ENCODE results near the gene GORASP1. TPM values are rescaled to one million over a fixed set of nuclear protein-coding genes. Genes with fewer than 3 reads are reported as not detected.

The GORASP1 gene
- 19.6 and 19.9 TPM in 2 replicates for polyA plus RNA-seq (2013)

DNA sequence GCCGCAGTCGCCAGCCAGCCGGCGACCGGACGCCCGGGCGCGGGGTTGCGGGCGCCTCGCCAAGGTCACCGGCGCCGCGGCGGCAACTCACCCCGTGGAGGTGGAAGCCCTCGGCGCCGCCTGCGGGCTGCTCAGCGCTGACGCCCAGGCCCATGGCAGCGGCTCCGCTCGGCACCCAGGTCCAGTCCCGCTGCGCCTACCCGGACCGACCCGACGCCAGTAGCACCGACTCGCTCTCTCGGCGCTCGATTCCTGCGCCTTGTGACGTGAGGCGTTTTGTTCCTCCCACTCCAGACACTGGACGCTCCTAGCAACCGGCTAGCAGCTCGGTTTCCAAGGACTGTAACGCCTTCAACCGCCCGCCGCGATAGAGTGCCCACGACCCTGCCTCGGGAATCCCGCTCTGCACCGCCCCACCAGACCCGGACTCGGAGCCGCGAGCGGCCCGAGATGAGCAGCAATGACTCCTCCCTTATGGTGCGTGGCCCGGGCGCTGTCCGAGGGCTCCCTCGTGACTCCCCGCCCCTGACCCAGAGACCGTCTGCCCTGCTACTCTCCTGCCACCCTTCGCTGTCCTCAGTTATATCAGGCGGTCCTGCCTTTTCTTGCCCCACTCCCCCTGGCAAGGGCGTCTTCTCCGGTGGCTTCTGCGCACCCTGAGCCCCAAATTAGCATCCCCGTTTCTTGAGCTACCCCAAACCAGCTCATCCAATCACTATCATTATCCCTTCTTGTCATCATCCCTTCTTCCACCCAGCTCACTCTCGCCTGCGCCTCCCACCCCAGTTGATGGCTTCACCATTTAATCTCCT, at the start of gene GORASP1, which contains the start of gene TTC21A:
Gene GORASP1, minus strand, starts transcription at position 240 of the 812 bp plus-strand sequence. Its CDS starts 86 bp downstream, at position 154.
Gene TTC21A, plus strand, starts transcription at position 293 of the 812 bp plus-strand sequence. Its CDS starts 158 bp downstream, at position 451.
- Histone ChIP-seq H3K27ac (ENCODE audit: low read depth, low read length) (peak within 1 kb of the TSS; percentile 35), H2BK120ac (ENCODE audit: insufficient read depth, low read length, poor library complexity) (peak within 1 kb of the TSS; percentile 74), H3K79me2 (ENCODE audit: control insufficient read depth, insufficient read depth, low read length, poor library complexity) (peaks cover 8% of the 10 kb centered on the region), H3K4me3 (ENCODE audit: low read depth, low read length) (peak within 1 kb of the TSS; percentile 94), H2AK5ac (ENCODE audit: low read length) (peak within 1 kb of the TSS; percentile 52), H3K4me2 (ENCODE audit: low read length) (peak within 1 kb of the TSS; percentile 71), H3K14ac (ENCODE audit: low read length) (peak within 1 kb of the TSS; percentile 89), H3K79me1 (ENCODE audit: low read length) (peaks cover 10% of the 10 kb centered on the region), H3K27me3 (ENCODE audit: insufficient read depth, low read length) (no peaks in the 10 kb centered on the region), H3K4ac (ENCODE audit: low read depth, low read length) (peak within 1 kb of the TSS; percentile 74), H3K4me1 (ENCODE audit: control insufficient read depth in 1 of 2, insufficient read depth in 2 of 2, low read length in 2 of 2) (peaks cover 0 to 11% of the 10 kb centered on the region in 2 experiments), H3K36me3 (ENCODE audit: control insufficient read depth in 1 of 2, insufficient read depth in 2 of 2, low read length in 2 of 2) (peaks cover 2% of the 10 kb centered on the region in 2 experiments), H2BK5ac (ENCODE audit: low read depth, low read length, poor library complexity) (peak within 1 kb of the TSS; percentile 62), H4K8ac (ENCODE audit: low read depth, low read length) (peak within 1 kb of the TSS; percentile 20), H3K23ac (ENCODE audit: low read length) (no peak within 1 kb of the TSS), H2AFZ (ENCODE audit: insufficient read depth, low read length, poor library complexity) (peak within 1 kb of the TSS; percentile 92), H3K18ac (ENCODE audit: low read length) (peak within 1 kb of the TSS; percentile 90), H3K9me3 (ENCODE audit: insufficient read depth, low read depth, low read length) (no peaks in the 10 kb centered on the region), H3K9ac (ENCODE audit: low read length) (peak within 1 kb of the TSS; percentile 90), H2BK12ac (ENCODE audit: low read length) (no peak within 1 kb of the TSS), H4K12ac (ENCODE audit: low read depth, low read length) (peak within 1 kb of the TSS; percentile 81), H4K91ac (ENCODE audit: low read depth, low read length) (peak within 1 kb of the TSS; percentile 64)
- WGBS (ENCODE audit: extremely low coverage, insufficient coverage, insufficient read length), result no CpG with 5 or more reads among the region's 74 CpGs
- peak; percentile 91 to 96 for DNase-seq

- H3K79me2 ChIP-seq (ENCODE audit: control insufficient read depth, insufficient read depth, low read length, poor library complexity), result peaks cover 22% of the 10 kb centered on the region
- no peaks in the 10 kb centered on the region for H3K27me3 ChIP-seq (ENCODE audit: insufficient read depth, low read length)
- no peak overlapping the region for H3K14ac ChIP-seq (ENCODE audit: low read length)
- H3K18ac ChIP-seq (ENCODE audit: low read length), result no peak overlapping the region
- no peak overlapping the region for H4K12ac ChIP-seq (ENCODE audit: low read depth, low read length)
- no peak overlapping the region for H2BK5ac ChIP-seq (ENCODE audit: low read depth, low read length, poor library complexity)
- DNase-seq, result no peak
- no peak overlapping the region for H2BK120ac ChIP-seq (ENCODE audit: insufficient read depth, low read length, poor library complexity)
- no peaks in the 10 kb centered on the region for H3K9me3 ChIP-seq (ENCODE audit: insufficient read depth, low read depth, low read length)
- H3K79me1 ChIP-seq (ENCODE audit: low read length), result peaks cover 33% of the 10 kb centered on the region
- H4K8ac ChIP-seq (ENCODE audit: low read depth, low read length), result no peak overlapping the region
- no peak overlapping the region for H2AFZ ChIP-seq (ENCODE audit: insufficient read depth, low read length, poor library complexity)
- no peak overlapping the region for H3K4me2 ChIP-seq (ENCODE audit: low read length)
- H3K36me3 ChIP-seq (ENCODE audit: control insufficient read depth in 1 of 2, insufficient read depth in 2 of 2, low read length in 2 of 2), result no peaks in the 10 kb centered on the region
- no peak overlapping the region for H4K91ac ChIP-seq (ENCODE audit: low read depth, low read length)
- H2BK12ac ChIP-seq (ENCODE audit: low read length), result no peak overlapping the region
- H3K9ac ChIP-seq (ENCODE audit: low read length), result no peak overlapping the region
- H3K27ac ChIP-seq (ENCODE audit: low read depth, low read length), result no peak overlapping the region
- H3K23ac ChIP-seq (ENCODE audit: low read length), result no peak overlapping the region
- no peak overlapping the region for H2AK5ac ChIP-seq (ENCODE audit: low read length)
- H3K4ac ChIP-seq (ENCODE audit: low read depth, low read length), result no peak overlapping the region
- peaks cover 10 to 11% of the 10 kb centered on the region in 2 experiments for H3K4me1 ChIP-seq (ENCODE audit: control insufficient read depth in 1 of 2, insufficient read depth in 2 of 2, low read length in 2 of 2)
- no peak overlapping the region for H3K4me3 ChIP-seq (ENCODE audit: low read depth, low read length)
- no CpG with 5 or more reads among the region's 4 CpGs for WGBS (ENCODE audit: extremely low coverage, insufficient coverage, insufficient read length)
Observed at GRCh38 chr3:39156421-39156820, 49.0 kb upstream of the GORASP1 start.

GRCh38 chr3:39154280-39155021, 47.0 kb upstream of the GORASP1 start:
- Histone ChIP-seq H3K4me1 (ENCODE audit: control insufficient read depth in 1 of 2, insufficient read depth in 2 of 2, low read length in 2 of 2) (peaks cover 22 to 24% of the 10 kb centered on the region in 2 experiments), H3K79me2 (ENCODE audit: control insufficient read depth, insufficient read depth, low read length, poor library complexity) (peaks cover 36% of the 10 kb centered on the region), H4K12ac (ENCODE audit: low read depth, low read length) (peak overlapping the region; percentile 79), H4K91ac (ENCODE audit: low read depth, low read length) (peak overlapping the region; percentile 93), H2BK12ac (ENCODE audit: low read length) (peak overlapping the region; percentile 34), H3K4ac (ENCODE audit: low read depth, low read length) (peak overlapping the region; percentile 80), H3K27ac (ENCODE audit: low read depth, low read length) (peak overlapping the region; percentile 97), H4K8ac (ENCODE audit: low read depth, low read length) (peak overlapping the region; percentile 72), H3K27me3 (ENCODE audit: insufficient read depth, low read length) (no peaks in the 10 kb centered on the region), H3K36me3 (ENCODE audit: control insufficient read depth in 1 of 2, insufficient read depth in 2 of 2, low read length in 2 of 2) (no peaks in the 10 kb centered on the region), H3K14ac (ENCODE audit: low read length) (peak overlapping the region; percentile 85), H3K4me3 (ENCODE audit: low read depth, low read length) (peak overlapping the region; percentile 80), H2BK120ac (ENCODE audit: insufficient read depth, low read length, poor library complexity) (peak overlapping the region; percentile 94), H3K4me2 (ENCODE audit: low read length) (peak overlapping the region; percentile 58), H3K79me1 (ENCODE audit: low read length) (peaks cover 52% of the 10 kb centered on the region), H2AK5ac (ENCODE audit: low read length) (peak overlapping the region; percentile 74), H3K18ac (ENCODE audit: low read length) (peak overlapping the region; percentile 86), H3K9ac (ENCODE audit: low read length) (peak overlapping the region; percentile 78), H2AFZ (ENCODE audit: insufficient read depth, low read length, poor library complexity) (peak overlapping the region; percentile 32), H3K23ac (ENCODE audit: low read length) (no peak overlapping the region), H2BK5ac (ENCODE audit: low read depth, low read length, poor library complexity) (peak overlapping the region; percentile 91), H3K9me3 (ENCODE audit: insufficient read depth, low read depth, low read length) (no peaks in the 10 kb centered on the region)
- WGBS (ENCODE audit: extremely low coverage, insufficient coverage, insufficient read length), result no CpG with 5 or more reads among the region's 18 CpGs
- DNase-seq, result peak; percentile 90 to 91

- peak overlapping the region; percentile 91 for H2BK5ac ChIP-seq (ENCODE audit: low read depth, low read length, poor library complexity)
- peak overlapping the region; percentile 86 for H3K18ac ChIP-seq (ENCODE audit: low read length)
- H4K8ac ChIP-seq (ENCODE audit: low read depth, low read length), result peak overlapping the region; percentile 72
- H3K4me2 ChIP-seq (ENCODE audit: low read length), result peak overlapping the region; percentile 58
- peak overlapping the region; percentile 76 for H2AK5ac ChIP-seq (ENCODE audit: low read length)
- H3K36me3 ChIP-seq (ENCODE audit: control insufficient read depth in 1 of 2, insufficient read depth in 2 of 2, low read length in 2 of 2), result no peaks in the 10 kb centered on the region
- H4K12ac ChIP-seq (ENCODE audit: low read depth, low read length), result peak overlapping the region; percentile 73
- no CpG with 5 or more reads among the region's 9 CpGs for WGBS (ENCODE audit: extremely low coverage, insufficient coverage, insufficient read length)
- peak overlapping the region; percentile 94 for H2BK120ac ChIP-seq (ENCODE audit: insufficient read depth, low read length, poor library complexity)
- H3K14ac ChIP-seq (ENCODE audit: low read length), result peak overlapping the region; percentile 88
- no peaks in the 10 kb centered on the region for H3K27me3 ChIP-seq (ENCODE audit: insufficient read depth, low read length)
- peaks cover 54% of the 10 kb centered on the region for H3K79me1 ChIP-seq (ENCODE audit: low read length)
- H3K79me2 ChIP-seq (ENCODE audit: control insufficient read depth, insufficient read depth, low read length, poor library complexity), result peaks cover 38% of the 10 kb centered on the region
- peak overlapping the region; percentile 80 for H3K4me3 ChIP-seq (ENCODE audit: low read depth, low read length)
- DNase-seq, result no peak
- H3K9ac ChIP-seq (ENCODE audit: low read length), result peak overlapping the region; percentile 82
- H4K91ac ChIP-seq (ENCODE audit: low read depth, low read length), result peak overlapping the region; percentile 93
- H2BK12ac ChIP-seq (ENCODE audit: low read length), result peak overlapping the region; percentile 75
- peaks cover 26 to 28% of the 10 kb centered on the region in 2 experiments for H3K4me1 ChIP-seq (ENCODE audit: control insufficient read depth in 1 of 2, insufficient read depth in 2 of 2, low read length in 2 of 2)
- no peak overlapping the region for H3K23ac ChIP-seq (ENCODE audit: low read length)
- H3K4ac ChIP-seq (ENCODE audit: low read depth, low read length), result peak overlapping the region; percentile 80
- no peaks in the 10 kb centered on the region for H3K9me3 ChIP-seq (ENCODE audit: insufficient read depth, low read depth, low read length)
- H2AFZ ChIP-seq (ENCODE audit: insufficient read depth, low read length, poor library complexity), result peak overlapping the region; percentile 43
- peak overlapping the region; percentile 97 for H3K27ac ChIP-seq (ENCODE audit: low read depth, low read length)
Observed at GRCh38 chr3:39153977-39154279, 46.5 kb upstream of the GORASP1 start.
